ENCODE measurements around the gene COL15A1.

The COL15A1 gene

DNA sequence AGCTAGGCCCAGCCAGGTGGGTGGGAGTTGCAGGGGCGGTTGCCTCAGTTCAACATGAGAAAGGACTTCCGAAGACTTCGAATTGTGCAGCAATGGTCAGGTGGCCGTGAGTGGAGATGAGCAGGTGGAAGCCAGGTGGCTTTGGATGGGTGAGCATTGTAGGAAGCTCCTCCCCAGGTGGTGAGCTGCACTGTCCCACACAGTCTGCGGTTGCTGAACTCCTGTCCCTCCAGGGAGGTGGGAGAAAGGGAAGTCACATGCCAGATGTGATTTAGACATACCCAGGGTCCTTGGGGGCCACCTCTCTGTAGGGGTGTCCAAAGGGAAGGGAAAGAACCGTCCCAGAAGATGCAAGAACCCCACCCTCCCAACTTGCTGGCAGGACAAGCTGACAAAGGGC lies 30.4 kb downstream of the COL15A1 start:
- no peak for DNase-seq

- no peak for DNase-seq
Measured at GRCh38 chr9:98974554-98974953, 30.8 kb downstream of the COL15A1 start.

DNA sequence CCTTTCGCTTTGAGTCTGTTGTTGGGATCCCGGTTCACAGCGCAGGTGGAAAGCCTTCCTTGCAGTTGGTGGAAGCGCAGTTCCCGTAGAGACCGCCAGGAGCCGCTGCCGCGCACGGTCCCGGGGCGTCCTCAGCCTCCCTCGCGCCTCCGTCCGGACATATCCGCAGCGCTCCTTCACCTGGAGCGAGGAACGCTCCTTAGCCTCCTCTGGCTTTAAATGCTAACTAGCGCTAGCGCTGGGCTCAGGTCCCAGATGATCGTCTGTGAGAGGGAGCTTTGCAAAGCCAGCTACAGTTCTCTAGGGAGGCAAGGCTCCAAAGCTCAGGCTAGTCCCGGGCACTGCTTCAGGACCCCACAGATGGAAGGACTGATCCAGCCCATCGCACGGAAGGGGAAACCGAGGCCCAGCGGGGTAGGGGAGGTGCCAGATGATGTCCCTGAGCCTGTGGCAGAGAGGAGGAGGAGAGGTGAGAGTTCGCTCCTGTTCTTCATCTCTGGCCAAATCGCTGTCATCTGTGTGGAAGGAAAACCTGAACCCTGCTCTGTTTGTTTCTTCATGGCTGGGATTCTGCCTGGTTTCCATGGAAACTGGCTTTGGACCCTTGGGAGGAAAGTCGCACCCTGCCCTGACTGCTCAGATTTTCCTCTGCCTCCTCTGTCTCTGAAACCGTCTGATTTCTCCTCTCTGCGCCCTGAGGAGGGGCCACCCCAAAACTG lies 31.4 kb downstream of the COL15A1 start:
- no peak for DNase-seq

DNA sequence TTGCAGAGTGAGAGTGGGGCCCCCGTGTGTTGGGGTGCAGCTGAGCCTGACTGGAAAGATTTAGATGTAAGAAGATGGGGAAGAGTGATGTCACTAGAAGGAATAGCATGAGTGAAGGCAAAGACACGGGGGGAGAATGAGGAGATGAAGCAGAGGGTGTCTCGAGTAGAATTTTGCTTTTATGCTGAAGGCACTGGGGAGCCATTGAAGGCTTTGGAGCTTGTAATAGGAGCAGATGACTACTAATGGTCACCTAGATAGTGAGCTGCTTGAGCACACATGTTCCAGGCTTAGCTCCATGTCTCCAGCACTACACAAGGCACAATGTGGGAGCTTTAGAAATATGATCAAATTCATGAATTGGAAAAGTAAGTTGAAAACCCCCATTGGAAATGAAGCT lies 32.1 kb downstream of the COL15A1 start:
- no peak for DNase-seq

GRCh38 chr9:98977246-98977714 lies 33.6 kb downstream of the COL15A1 start:
- no peak for DNase-seq

DNA sequence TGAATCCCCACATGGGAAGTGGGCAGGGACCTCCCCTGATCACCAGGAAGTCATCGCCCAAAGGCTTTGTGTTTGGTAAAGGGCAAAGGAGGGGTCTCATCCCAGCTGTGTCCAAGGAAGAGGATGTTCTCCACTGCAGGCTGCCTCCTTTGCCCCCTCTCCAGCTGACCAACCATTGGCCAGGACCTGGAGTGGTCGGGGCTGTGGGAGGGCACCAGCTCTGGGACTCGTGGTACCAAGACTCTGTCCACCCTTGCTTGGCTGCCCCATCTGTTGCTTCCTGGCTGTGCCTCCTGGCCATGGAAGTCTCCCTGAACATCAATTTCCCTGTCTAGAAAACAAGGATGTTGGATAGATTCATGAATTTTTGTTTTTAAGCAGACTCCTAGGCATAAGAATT lies 34.1 kb downstream of the COL15A1 start:
- DNase-seq = no peak

GRCh38 chr9:98978231-98978681 lies 34.5 kb downstream of the COL15A1 start:
- no peak for DNase-seq

DNA sequence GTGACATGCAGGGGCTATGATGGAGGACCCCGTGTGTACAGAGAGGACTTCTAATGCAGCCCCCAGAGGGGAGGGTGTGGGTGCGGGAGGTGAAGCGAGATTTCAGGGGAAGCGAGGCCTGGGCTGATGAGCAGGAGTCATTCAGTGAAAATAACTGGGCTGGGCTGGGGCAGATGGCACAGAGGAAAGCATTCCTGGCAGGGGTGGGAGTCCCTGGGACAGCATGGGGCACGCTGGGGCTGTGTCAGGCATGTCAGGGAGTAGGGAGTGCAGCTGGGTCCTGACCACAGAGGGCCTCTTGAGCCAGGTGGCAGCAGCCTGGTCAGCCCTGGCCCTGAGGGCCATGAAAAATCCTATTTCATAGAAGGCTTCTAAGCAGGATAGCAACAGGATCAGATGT lies 36.6 kb downstream of the COL15A1 start:
- no peak for DNase-seq

GRCh38 chr9:98983295-98984268 lies 39.9 kb downstream of the COL15A1 start:
- DNase-seq = no peak

DNA sequence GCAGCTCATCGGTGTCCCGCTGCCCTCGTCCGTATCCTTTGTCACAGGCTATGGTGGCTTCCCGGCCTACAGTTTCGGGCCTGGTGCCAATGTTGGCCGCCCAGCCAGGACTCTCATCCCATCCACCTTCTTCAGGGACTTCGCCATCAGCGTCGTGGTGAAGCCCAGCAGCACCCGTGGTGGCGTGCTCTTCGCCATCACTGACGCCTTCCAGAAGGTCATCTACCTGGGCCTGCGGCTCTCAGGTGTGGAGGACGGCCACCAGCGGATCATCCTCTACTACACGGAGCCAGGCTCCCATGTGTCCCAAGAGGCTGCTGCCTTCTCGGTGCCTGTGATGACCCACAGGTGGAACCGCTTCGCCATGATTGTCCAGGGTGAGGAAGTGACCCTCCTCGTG lies 41.9 kb downstream of the COL15A1 start:
- no peak for DNase-seq

- DNase-seq = no peak
Measured at GRCh38 chr9:98986866-98987651, 43.4 kb downstream of the COL15A1 start.

GRCh38 chr9:98989036-98990000 lies 45.6 kb downstream of the COL15A1 start:
- DNase-seq = no peak

- DNase-seq = no peak
Measured at GRCh38 chr9:98990181-98990870, 46.6 kb downstream of the COL15A1 start.

DNA sequence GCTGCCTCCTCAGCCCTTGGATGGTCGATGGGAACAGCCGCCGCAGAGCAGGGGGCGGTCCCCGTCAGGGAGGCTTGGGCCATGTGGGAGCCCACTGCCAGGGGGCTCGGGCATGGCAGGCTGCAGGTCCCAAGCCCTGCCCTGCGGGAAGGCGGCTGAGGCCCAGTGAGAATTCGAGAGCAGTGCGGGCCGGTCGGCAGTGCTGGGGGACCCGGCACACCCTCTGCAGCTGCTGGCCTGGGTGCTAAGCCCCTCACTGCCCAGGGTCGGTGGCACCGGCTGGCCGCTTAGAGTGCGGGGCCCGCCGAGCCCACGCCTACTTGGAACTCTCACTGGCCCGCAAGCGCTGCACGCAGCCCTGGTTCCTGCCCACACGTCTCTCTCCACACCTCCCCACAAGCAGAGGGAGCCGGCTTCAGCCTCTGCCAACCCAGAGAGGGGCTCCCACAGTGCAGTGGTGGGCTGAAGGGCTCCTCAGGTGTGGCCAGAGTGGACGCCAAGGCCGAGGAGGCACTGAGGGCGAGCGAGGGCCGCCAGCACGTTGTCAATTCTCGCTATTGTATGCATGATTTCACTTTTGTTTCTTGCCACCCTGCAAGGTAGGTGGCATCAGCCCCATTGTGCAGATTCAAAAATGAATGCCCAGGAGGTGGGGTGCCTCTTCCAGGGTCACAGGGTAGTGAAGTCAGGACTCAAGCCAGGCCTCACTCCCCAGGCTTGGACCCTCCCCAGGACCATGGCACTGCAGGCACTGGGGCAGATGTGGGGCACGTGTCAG lies 48.6 kb downstream of the COL15A1 start:
- no peak for DNase-seq

DNA sequence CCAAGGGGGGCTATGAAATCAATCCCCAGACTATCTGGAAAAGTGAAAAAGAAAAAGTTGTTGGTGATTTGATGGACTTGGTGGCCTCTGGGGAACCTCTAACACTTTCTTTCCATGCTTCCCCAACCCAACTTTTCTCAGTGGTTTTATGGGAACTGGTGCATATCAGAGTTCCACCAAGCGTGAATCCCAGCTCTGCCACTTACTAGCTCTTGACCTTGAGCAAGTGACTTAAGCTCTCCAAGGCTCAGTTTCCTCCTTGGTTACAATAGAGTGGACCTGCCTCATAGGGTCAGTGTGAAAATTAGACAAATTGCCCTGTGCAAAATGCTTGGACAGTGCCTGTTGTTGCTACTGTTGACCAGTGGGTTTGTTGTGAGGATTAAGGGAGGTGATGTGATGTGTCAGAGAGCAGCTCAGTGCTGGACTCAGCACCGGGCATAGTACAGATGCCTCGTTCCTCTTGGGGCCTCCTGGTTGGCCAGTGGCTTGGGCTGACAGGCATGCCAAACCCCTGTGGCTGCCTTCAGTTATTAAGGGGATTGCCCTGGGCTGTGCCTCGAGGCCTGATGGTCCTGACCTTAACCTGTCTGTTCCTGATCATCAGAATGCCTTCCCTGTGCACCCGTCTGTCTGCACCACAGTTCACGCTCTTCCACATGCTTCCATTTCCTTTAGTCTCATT lies 49.3 kb downstream of the COL15A1 start:
- no peak for DNase-seq

GRCh38 chr9:98993570-98993945 lies 49.9 kb downstream of the COL15A1 start:
- DNase-seq = peak; percentile 1

GRCh38 chr9:98994172-98995058 lies 50.7 kb downstream of the COL15A1 start:
- DNase-seq = no peak

DNA sequence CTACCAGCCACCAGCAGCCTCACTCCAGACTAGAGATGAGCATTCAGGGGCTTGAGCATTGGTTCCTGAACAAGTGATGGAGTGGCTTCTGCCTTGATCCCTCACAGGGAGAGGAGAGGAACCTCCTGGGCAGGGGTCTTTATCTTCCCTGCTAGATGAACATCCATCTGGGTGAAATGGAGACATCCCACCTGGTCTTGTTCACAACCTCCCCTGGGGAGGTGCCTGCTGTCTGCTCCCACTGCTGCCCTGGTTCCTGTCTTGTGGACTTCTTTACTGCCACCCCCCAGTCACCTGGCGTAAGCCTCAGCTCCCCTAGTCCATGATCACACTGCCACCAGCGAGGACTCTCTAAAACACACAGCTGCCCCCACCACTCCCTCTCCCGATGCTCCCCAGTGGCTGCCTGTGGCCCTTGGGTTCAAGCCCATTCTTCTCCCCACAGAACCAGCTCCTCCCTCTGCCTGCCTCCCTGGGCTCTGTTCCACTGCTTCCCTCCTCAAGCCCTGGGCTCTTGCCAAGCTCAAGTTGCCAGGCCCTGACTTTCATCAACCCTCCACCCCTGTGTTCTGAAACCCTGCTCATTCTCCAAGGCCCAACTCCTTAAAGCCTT lies 51.5 kb downstream of the COL15A1 start:
- no peak for DNase-seq

Measured in SIG-M5 (cell line).